IPS DF 6.9 (cell line): ENCODE results near the gene PDE3B.
"Not testable (repeated sequence)": the region's sequence is repeated elsewhere in the genome, so short reads cannot be mapped to it uniquely, and the experiment has no call there.

ENCODE experiments used
- DNase-seq: peaks from one replicate; pipeline ENCODE4 v3.0.0-alpha.2; 2013; ENCODE audit warnings: low read depth, low spot score
- H3K27ac ChIP-seq: one replicate; pipeline ENCODE4 v1.5.1; 2013; ENCODE audit warnings: low read length, control low read depth
- H3K27me3 ChIP-seq: 2 replicates; pipeline ENCODE4 v1.6.1; 2013; ENCODE audit warnings: mild to moderate bottlenecking, low read length; ENCODE audit not compliant: control insufficient read depth, insufficient read depth
- H3K36me3 ChIP-seq: 2 replicates; pipeline ENCODE4 v1.6.1; 2013; ENCODE audit warnings: low read length; ENCODE audit not compliant: control insufficient read depth, insufficient read depth
- H3K4me1 ChIP-seq: 2 replicates; pipeline ENCODE4 v1.6.1; 2013; ENCODE audit warnings: low read length; ENCODE audit not compliant: control insufficient read depth, insufficient read depth
- H3K4me3 ChIP-seq: 2 replicates; pipeline ENCODE4 v1.5.1; 2013; ENCODE audit warnings: mild to moderate bottlenecking, low read length
- H3K9me3 ChIP-seq: 2 replicates; pipeline ENCODE4 v1.6.1; 2013; ENCODE audit warnings: low read length, inconsistent platforms; ENCODE audit not compliant: control insufficient read depth, insufficient read depth
- WGBS: extraction: QIAGEN DNeasy Blood & Tissue Kit; methylation state at CpG from one replicate; pipeline ENCODE4 v1.1.7; 2013; ENCODE audit warnings: mixed read lengths, missing lambda C conversion rate; ENCODE audit not compliant: insufficient read length, insufficient coverage; 5-methylcytosine and 5-hydroxymethylcytosine counted together

The PDE3B gene

GRCh38 chr11:14766585-14766984, 123.0 kb downstream of the PDE3B start:
- Histone ChIP-seq H3K4me1 (no peaks in the 10 kb centered on the region), H3K36me3 (no peaks in the 10 kb centered on the region), H3K9me3 (no peaks in the 10 kb centered on the region), H3K4me3 (no peak overlapping the region), H3K27me3 (no peaks in the 10 kb centered on the region), H3K27ac (no peak overlapping the region)
- no peak for DNase-seq

- Histone ChIP-seq H3K27me3 (no peaks in the 10 kb centered on the region), H3K9me3 (no peaks in the 10 kb centered on the region), H3K4me3 (no peak overlapping the region), H3K36me3 (no peaks in the 10 kb centered on the region), H3K4me1 (no peaks in the 10 kb centered on the region), H3K27ac (no peak overlapping the region)
- WGBS: no CpG with 5 or more reads among the region's 2 CpGs
- no peak for DNase-seq
These were observed 125.1 kb downstream of the PDE3B start for GRCh38 chr11:14768526-14769188.

GRCh38 chr11:14773755-14774154, 130.2 kb downstream of the PDE3B start:
- WGBS: no CpG with 5 or more reads among the region's 1 CpG
- no peaks in the 10 kb centered on the region for H3K27me3 ChIP-seq
- no peak overlapping the region for H3K4me3 ChIP-seq
- no peaks in the 10 kb centered on the region for H3K9me3 ChIP-seq
- no peak overlapping the region for H3K27ac ChIP-seq
- no peak for DNase-seq
- no peaks in the 10 kb centered on the region for H3K4me1 ChIP-seq
- no peaks in the 10 kb centered on the region for H3K36me3 ChIP-seq

GRCh38 chr11:14774721-14775120, 131.1 kb downstream of the PDE3B start:
- no peak for DNase-seq
- H3K27ac ChIP-seq: no peak overlapping the region
- WGBS: 100% methylated on average over 1 of the region's 3 CpGs
- H3K4me1 ChIP-seq: no peaks in the 10 kb centered on the region
- no peaks in the 10 kb centered on the region for H3K9me3 ChIP-seq
- no peak overlapping the region for H3K4me3 ChIP-seq
- no peaks in the 10 kb centered on the region for H3K36me3 ChIP-seq
- H3K27me3 ChIP-seq: no peaks in the 10 kb centered on the region

- Histone ChIP-seq H3K27me3 (no peaks in the 10 kb centered on the region), H3K9me3 (no peaks in the 10 kb centered on the region), H3K36me3 (no peaks in the 10 kb centered on the region), H3K27ac (no peak overlapping the region), H3K4me3 (no peak overlapping the region), H3K4me1 (no peaks in the 10 kb centered on the region)
- no peak for DNase-seq
These were observed 132.3 kb downstream of the PDE3B start for GRCh38 chr11:14775897-14776296.

- DNase-seq, H3K9me3 ChIP-seq, H3K36me3 ChIP-seq, H3K27ac ChIP-seq, H3K4me3 ChIP-seq, H3K27me3 ChIP-seq, H3K4me1 ChIP-seq: not testable (repeated sequence)
- WGBS: no CpG with 5 or more reads among the region's 8 CpGs
These were observed 134.9 kb downstream of the PDE3B start for GRCh38 chr11:14778460-14778859.

- Histone ChIP-seq H3K9me3 (no peaks in the 10 kb centered on the region), H3K27me3 (no peaks in the 10 kb centered on the region), H3K4me3 (no peak overlapping the region), H3K27ac (no peak overlapping the region), H3K36me3 (no peaks in the 10 kb centered on the region), H3K4me1 (no peaks in the 10 kb centered on the region)
- no peak for DNase-seq
- WGBS: no CpG with 5 or more reads among the region's 6 CpGs
These were observed 140.2 kb downstream of the PDE3B start for GRCh38 chr11:14783788-14784187.

GRCh38 chr11:14784230-14784629, 140.6 kb downstream of the PDE3B start:
- no peaks in the 10 kb centered on the region for H3K9me3 ChIP-seq
- no peaks in the 10 kb centered on the region for H3K4me1 ChIP-seq
- no peak overlapping the region for H3K4me3 ChIP-seq
- WGBS: no CpG with 5 or more reads among the region's 2 CpGs
- no peak overlapping the region for H3K27ac ChIP-seq
- DNase-seq: no peak
- H3K27me3 ChIP-seq: no peaks in the 10 kb centered on the region
- H3K36me3 ChIP-seq: no peaks in the 10 kb centered on the region

GRCh38 chr11:14789879-14790484, 146.4 kb downstream of the PDE3B start:
- no peaks in the 10 kb centered on the region for H3K4me1 ChIP-seq
- H3K9me3 ChIP-seq: no peaks in the 10 kb centered on the region
- no peak for DNase-seq
- H3K36me3 ChIP-seq: no peaks in the 10 kb centered on the region
- no peak overlapping the region for H3K27ac ChIP-seq
- no peaks in the 10 kb centered on the region for H3K27me3 ChIP-seq
- H3K4me3 ChIP-seq: no peak overlapping the region

GRCh38 chr11:14793546-14793945, 149.9 kb downstream of the PDE3B start:
- WGBS: no CpG with 5 or more reads among the region's 2 CpGs
- H3K36me3 ChIP-seq: no peaks in the 10 kb centered on the region
- no peak overlapping the region for H3K4me3 ChIP-seq
- no peaks in the 10 kb centered on the region for H3K27me3 ChIP-seq
- H3K9me3 ChIP-seq: no peaks in the 10 kb centered on the region
- H3K4me1 ChIP-seq: no peaks in the 10 kb centered on the region
- H3K27ac ChIP-seq: no peak overlapping the region
- DNase-seq: no peak

- not testable (repeated sequence) for DNase-seq, H3K27me3 ChIP-seq, H3K4me1 ChIP-seq, H3K9me3 ChIP-seq, H3K36me3 ChIP-seq, H3K4me3 ChIP-seq, H3K27ac ChIP-seq
- no CpG with 5 or more reads among the region's 4 CpGs for WGBS
These were observed 152.4 kb downstream of the PDE3B start for GRCh38 chr11:14796028-14796427.
